Mesenchymal stem cell (in vitro differentiated cells and primary cell): Measurements from ENCODE around the gene TMEM179B.
A peak's percentile ranks its signal among the peaks of the same experiment; 100 is the strongest.
"Not testable (repeated sequence)": the region's sequence is repeated elsewhere in the genome, so short reads cannot be mapped to it uniquely, and the experiment has no call there.

Source experiments
- DNase-seq: peaks from one replicate; pipeline ENCODE4 v3.0.0-alpha.2; 2013
- H2AFZ ChIP-seq: one replicate; pipeline ENCODE4 v1.6.1; 2013; ENCODE audit warnings: low read depth, mild to moderate bottlenecking, control low read depth, inconsistent platforms, low read length, moderate library complexity
- H2AK5ac ChIP-seq: 2 replicates; pipeline ENCODE4 v1.6.1; 2013; ENCODE audit warnings: low read length, moderate library complexity, mild to moderate bottlenecking, inconsistent platforms; ENCODE audit not compliant: severe bottlenecking
- H2BK120ac ChIP-seq: one replicate; pipeline ENCODE4 v1.6.1; 2013; ENCODE audit warnings: low read depth, mild to moderate bottlenecking, inconsistent platforms, low read length, moderate library complexity
- H2BK12ac ChIP-seq, 2 experiments: one replicate each; pipeline ENCODE4 v1.6.1; 2013; ENCODE audit warnings: inconsistent platforms in 2 of 2, low read length in 2 of 2, mild to moderate bottlenecking in 2 of 2, moderate library complexity in 2 of 2, control low read depth in 1 of 2
- H2BK15ac ChIP-seq: one replicate; pipeline ENCODE4 v1.6.1; 2013; ENCODE audit warnings: mild to moderate bottlenecking, low read depth, inconsistent platforms; ENCODE audit not compliant: poor library complexity, severe bottlenecking
- H2BK5ac ChIP-seq: 2 replicates; pipeline ENCODE4 v1.6.1; 2013; ENCODE audit warnings: low read depth, mild to moderate bottlenecking, low read length, control low read depth, inconsistent platforms; ENCODE audit not compliant: poor library complexity, severe bottlenecking
- H3K14ac ChIP-seq, 2 experiments: one replicate each; pipeline ENCODE4 v1.6.1; 2013; ENCODE audit warnings: inconsistent platforms in 2 of 2, low read length in 2 of 2, control low read depth in 1 of 2, mild to moderate bottlenecking in 1 of 2, moderate library complexity in 1 of 2
- H3K18ac ChIP-seq, 2 experiments: one replicate each; pipeline ENCODE4 v1.6.1; 2013; ENCODE audit warnings: inconsistent platforms in 2 of 2, low read length in 2 of 2, control low read depth in 1 of 2, low read depth in 1 of 2, mild to moderate bottlenecking in 1 of 2
- H3K23ac ChIP-seq, 2 experiments: one replicate each; pipeline ENCODE4 v1.6.1; 2013; ENCODE audit warnings: inconsistent platforms in 2 of 2, low read length in 2 of 2, mild to moderate bottlenecking in 2 of 2, moderate library complexity in 2 of 2, control low read depth in 1 of 2
- H3K27ac ChIP-seq: 2 replicates; pipeline ENCODE4 v1.5.1; 2013; ENCODE audit warnings: mild to moderate bottlenecking, moderate library complexity, low read length, control low read depth, inconsistent platforms; ENCODE audit not compliant: poor library complexity, severe bottlenecking
- H3K27me3 ChIP-seq, 2 experiments: 2 replicates each; pipeline versions ENCODE4 v1.6.1 to v1.7.0; 2013; ENCODE audit warnings: low read length in 2 of 2, mild to moderate bottlenecking in 2 of 2, moderate library complexity in 2 of 2, control low read depth in 1 of 2, inconsistent platforms in 1 of 2; ENCODE audit not compliant: control insufficient read depth in 1 of 2, insufficient read depth in 1 of 2
- H3K36me3 ChIP-seq, 2 experiments: 2 replicates each; pipeline versions ENCODE4 v1.6.1 to v1.7.0; 2013; ENCODE audit warnings: low read length in 2 of 2, control low read depth in 1 of 2, inconsistent platforms in 1 of 2, low read depth in 1 of 2, mild to moderate bottlenecking in 1 of 2; ENCODE audit not compliant: insufficient read depth in 2 of 2, control insufficient read depth in 1 of 2
- H3K4ac ChIP-seq, 2 experiments: one replicate each; pipeline ENCODE4 v1.6.1; 2013; ENCODE audit warnings: inconsistent platforms in 2 of 2, low read length in 2 of 2, mild to moderate bottlenecking in 2 of 2, moderate library complexity in 2 of 2, control low read depth in 1 of 2, low read depth in 1 of 2
- H3K4me1 ChIP-seq: 2 replicates; pipeline ENCODE4 v1.6.1; 2013; ENCODE audit warnings: low read depth, low read length, control low read depth; ENCODE audit not compliant: control insufficient read depth, insufficient read depth
- H3K4me2 ChIP-seq: 2 replicates; pipeline ENCODE4 v1.6.1; 2013; ENCODE audit warnings: low read length, mild to moderate bottlenecking, inconsistent platforms; ENCODE audit not compliant: poor library complexity, severe bottlenecking
- H3K4me3 ChIP-seq, 2 experiments: 2 replicates each; pipeline versions ENCODE4 v1.5.1 to v1.7.0; 2013; ENCODE audit warnings: low read length in 2 of 2, mild to moderate bottlenecking in 2 of 2, control low read depth in 1 of 2, low read depth in 1 of 2; ENCODE audit not compliant: insufficient read depth in 1 of 2
- H3K79me1 ChIP-seq: replicated peaks from 2 replicates; pipeline ENCODE4 v1.6.1; 2013; ENCODE audit warnings: mild to moderate bottlenecking, control low read depth, low read length, inconsistent platforms; ENCODE audit not compliant: poor library complexity, severe bottlenecking
- H3K9ac ChIP-seq: 2 replicates; pipeline ENCODE4 v1.7.0; 2013; ENCODE audit warnings: mild to moderate bottlenecking, low read length, moderate library complexity
- H3K9me3 ChIP-seq: 2 replicates; pipeline ENCODE4 v1.7.0; 2013; ENCODE audit warnings: mild to moderate bottlenecking, low read length; ENCODE audit not compliant: control insufficient read depth
- H4K8ac ChIP-seq: one replicate; pipeline ENCODE4 v1.6.1; 2013; ENCODE audit warnings: inconsistent platforms, mild to moderate bottlenecking, low read length, moderate library complexity
- H4K91ac ChIP-seq: one replicate; pipeline ENCODE4 v1.6.1; 2013; ENCODE audit warnings: mild to moderate bottlenecking, low read length, inconsistent platforms
- WGBS: methylation state at CpG from one replicate; pipeline ENCODE4 v1.1.7; 2013; ENCODE audit warnings: mixed read lengths; 5-methylcytosine and 5-hydroxymethylcytosine counted together

TMEM179B gene

DNA sequence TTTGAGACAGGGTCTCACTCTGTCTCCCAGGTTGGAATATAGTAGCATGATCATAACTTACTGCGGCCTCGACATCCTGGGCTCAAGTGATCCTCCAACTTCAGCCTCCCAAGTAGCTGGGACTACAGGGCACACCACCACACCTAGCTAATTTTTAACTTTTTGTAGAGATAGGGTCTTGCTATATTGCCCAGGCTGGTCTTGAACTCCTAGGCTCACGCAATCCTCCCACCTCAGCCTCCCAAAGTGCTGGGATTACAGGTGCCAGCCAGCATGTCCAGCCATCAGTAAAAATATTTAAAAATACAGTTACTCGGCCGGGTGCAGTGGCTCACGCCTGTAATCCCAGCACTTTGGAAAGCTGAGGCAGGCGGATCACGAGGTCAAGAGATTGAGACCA, 40.9 kb downstream of the TMEM179B start:
- H4K8ac ChIP-seq, H4K91ac ChIP-seq, H3K23ac ChIP-seq, H2BK5ac ChIP-seq, H3K4me2 ChIP-seq, H3K18ac ChIP-seq, DNase-seq, H2BK15ac ChIP-seq, H3K4me3 ChIP-seq, H2AK5ac ChIP-seq, H3K9ac ChIP-seq, H3K27me3 ChIP-seq, H3K14ac ChIP-seq, H2BK120ac ChIP-seq, H3K4ac ChIP-seq, H3K27ac ChIP-seq, H2BK12ac ChIP-seq, H3K9me3 ChIP-seq, H2AFZ ChIP-seq: not testable (repeated sequence)
- Histone ChIP-seq H3K36me3 (peaks cover 53 to 54% of the 10 kb centered on the region in 2 experiments), H3K4me1 (peaks cover 15% of the 10 kb centered on the region), H3K79me1 (peaks cover 21% of the 10 kb centered on the region)
- 96% methylated on average over 8 of the region's 8 CpGs for WGBS

DNA sequence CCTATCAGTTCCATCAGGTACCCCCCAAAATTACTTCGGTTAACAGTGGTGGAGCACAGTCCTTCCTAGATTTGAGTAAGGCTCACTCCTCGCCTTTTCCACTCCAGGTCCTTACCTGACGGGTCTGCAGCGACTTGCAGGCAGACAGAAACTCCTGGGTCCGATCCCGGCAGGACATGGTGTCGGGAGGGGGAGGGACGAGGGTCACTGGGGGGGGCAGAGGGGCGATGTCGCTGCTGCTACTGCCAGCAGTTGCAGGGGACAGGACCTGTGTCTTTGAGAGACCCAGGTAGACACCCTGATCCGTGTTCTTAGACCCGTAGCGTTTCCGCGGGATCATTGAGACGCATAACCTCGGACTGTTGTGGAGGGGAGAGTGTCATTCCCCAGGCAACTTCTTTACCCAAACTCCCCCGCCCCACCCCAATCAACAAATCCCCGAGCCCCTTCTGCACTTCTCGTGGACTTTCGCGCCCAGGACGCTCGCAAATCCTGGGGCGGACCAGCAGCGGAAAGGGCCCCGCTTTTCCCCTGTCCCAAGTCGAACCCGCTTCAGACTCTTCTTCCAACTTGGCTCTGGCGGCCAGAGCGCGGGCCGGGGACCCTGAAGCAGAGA, 43.8 kb downstream of the TMEM179B start:
- H3K79me1 ChIP-seq: peaks cover 19% of the 10 kb centered on the region
- WGBS: 0% methylated on average over 25 of the region's 33 CpGs
- H2BK5ac ChIP-seq: no peak overlapping the region
- no peak overlapping the region for H2AFZ ChIP-seq
- H3K4me3 ChIP-seq: peak overlapping the region; percentile 68 to 98
- H3K9ac ChIP-seq: peak overlapping the region; percentile 98
- no peak overlapping the region for H2AK5ac ChIP-seq
- peak overlapping the region; percentile 19 to 25 for H3K4ac ChIP-seq
- H2BK12ac ChIP-seq: peak overlapping the region in 1 of 2 experiments; percentile 17
- H3K36me3 ChIP-seq: peaks cover 50 to 52% of the 10 kb centered on the region in 2 experiments
- no peak for DNase-seq
- peak overlapping the region; percentile 91 for H3K4me2 ChIP-seq
- H3K9me3 ChIP-seq: no peaks in the 10 kb centered on the region
- no peaks in the 10 kb centered on the region for H3K27me3 ChIP-seq
- peak overlapping the region; percentile 77 for H2BK120ac ChIP-seq
- H3K14ac ChIP-seq: peak overlapping the region in 1 of 2 experiments; percentile 31
- H4K91ac ChIP-seq: no peak overlapping the region
- H2BK15ac ChIP-seq: no peak overlapping the region
- no peak overlapping the region for H4K8ac ChIP-seq
- peak overlapping the region in 1 of 2 experiments; percentile 87 for H3K23ac ChIP-seq
- H3K27ac ChIP-seq: peak overlapping the region; percentile 79
- peaks cover 17% of the 10 kb centered on the region for H3K4me1 ChIP-seq
- peak overlapping the region; percentile 69 to 71 for H3K18ac ChIP-seq

- DNase-seq: peak; percentile 99
- peak within 1 kb of the TSS; percentile 85 to 98 for H3K4me3 ChIP-seq
- peak within 1 kb of the TSS; percentile 91 for H3K4me2 ChIP-seq
- H3K9ac ChIP-seq: peak within 1 kb of the TSS; percentile 98
- H3K36me3 ChIP-seq: peaks cover 48 to 56% of the 10 kb centered on the region in 2 experiments
- WGBS: under 1% methylated on average over 58 of the region's 65 CpGs
- H3K14ac ChIP-seq: peak within 1 kb of the TSS in 1 of 2 experiments; percentile 88
- H3K27ac ChIP-seq: peak within 1 kb of the TSS; percentile 82
- H3K4ac ChIP-seq: peak within 1 kb of the TSS; percentile 48 to 93
- H2AK5ac ChIP-seq: no peak within 1 kb of the TSS
- H3K18ac ChIP-seq: peak within 1 kb of the TSS; percentile 88 to 90
- H3K9me3 ChIP-seq: no peaks in the 10 kb centered on the region
- peaks cover 23% of the 10 kb centered on the region for H3K79me1 ChIP-seq
- H2BK12ac ChIP-seq: peak within 1 kb of the TSS in 1 of 2 experiments; percentile 75
- H4K91ac ChIP-seq: peak within 1 kb of the TSS; percentile 96
- H4K8ac ChIP-seq: peak within 1 kb of the TSS; percentile 98
- H3K27me3 ChIP-seq: no peaks in the 10 kb centered on the region
- peak within 1 kb of the TSS; percentile 83 for H2BK5ac ChIP-seq
- peak within 1 kb of the TSS in 1 of 2 experiments; percentile 87 for H3K23ac ChIP-seq
- H2BK120ac ChIP-seq: peak within 1 kb of the TSS; percentile 84
- H3K4me1 ChIP-seq: peaks cover 17% of the 10 kb centered on the region
- peak within 1 kb of the TSS; percentile 96 for H2AFZ ChIP-seq
- H2BK15ac ChIP-seq: peak within 1 kb of the TSS; percentile 88
Measured at GRCh38 chr11:62831520-62832335, 44.5 kb downstream of the TMEM179B start, which contains the start of gene STX5. STX5 (minus strand) TSS chr11:62832051; CDS start chr11:62831243, 808 bp downstream.
